Liver (tissue), 9 donors: ENCODE results near the gene MPRIP. TPM values are rescaled to one million over a fixed set of nuclear protein-coding genes. Genes with fewer than 3 reads are reported as not detected.

Experiments used
- DNase-seq: peaks from one replicate; pipeline ENCODE4 v3.0.0-alpha.2; 2017; ENCODE audit warnings: low spot score
- H3K27ac ChIP-seq, 2 donors: one replicate each; pipeline ENCODE4 v1.7.0; 2013; ENCODE audit warnings: inconsistent platforms in 2 of 2, low read length in 2 of 2, control low read depth in 1 of 2, low read depth in 1 of 2, mild to moderate bottlenecking in 1 of 2
- H3K27me3 ChIP-seq, 4 donors: one replicate each; pipeline versions ENCODE4 v1.6.1 to v1.7.0; 2013; ENCODE audit warnings: low read length in 3 of 4, inconsistent platforms in 1 of 4, mild to moderate bottlenecking in 1 of 4, moderate library complexity in 1 of 4; ENCODE audit not compliant: control insufficient read depth in 4 of 4, insufficient read depth in 4 of 4
- H3K36me3 ChIP-seq, 4 donors: one replicate each; pipeline versions ENCODE4 v1.6.1 to v1.7.0; 2013; ENCODE audit warnings: low read length in 3 of 4, mild to moderate bottlenecking in 3 of 4, low read depth in 1 of 4, moderate library complexity in 1 of 4; ENCODE audit not compliant: control insufficient read depth in 4 of 4, insufficient read depth in 3 of 4
- H3K4me1 ChIP-seq, 4 donors: one replicate each; pipeline versions ENCODE4 v1.6.1 to v1.7.0; 2013; ENCODE audit warnings: low read length in 3 of 4, mild to moderate bottlenecking in 3 of 4, moderate library complexity in 1 of 4; ENCODE audit not compliant: control insufficient read depth in 4 of 4, insufficient read depth in 4 of 4
- H3K4me3 ChIP-seq, 3 donors: one replicate each; pipeline versions ENCODE4 v1.6.1 to v1.7.0; 2013; ENCODE audit warnings: low read length in 3 of 3, control low read depth in 1 of 3, low read depth in 1 of 3, mild to moderate bottlenecking in 1 of 3
- H3K9ac ChIP-seq, 2 donors: one replicate each; pipeline ENCODE4 v1.7.0; 2013; ENCODE audit warnings: low read length in 2 of 2, mild to moderate bottlenecking in 2 of 2, moderate library complexity in 2 of 2, control low read depth in 1 of 2, low read depth in 1 of 2
- H3K9me3 ChIP-seq, 4 donors: one replicate each; pipeline versions ENCODE4 v1.6.1 to v1.7.0; 2013; ENCODE audit warnings: low read length in 3 of 4; ENCODE audit not compliant: control insufficient read depth in 4 of 4
- ATF3 ChIP-seq: IDR thresholded peaks from 2 replicates; pipeline ENCODE4 v1.6.1; 2016; ENCODE audit warnings: antibody characterized with exemption
- FOXA1 ChIP-seq: IDR thresholded peaks from 2 replicates; pipeline ENCODE4 v1.6.1; 2016; ENCODE audit warnings: antibody characterized with exemption
- FOXA2 ChIP-seq: IDR thresholded peaks from 2 replicates; pipeline ENCODE4 v1.6.1; 2016; ENCODE audit warnings: antibody characterized with exemption
- GABPA ChIP-seq, 2 donors: IDR thresholded peaks in 1 of 2; conservative IDR thresholded peaks in 1 of 2; 2 replicates each; pipeline ENCODE4 v1.6.1; 2016; ENCODE audit warnings: antibody characterized with exemption in 2 of 2, mild to moderate bottlenecking in 1 of 2, moderate library complexity in 1 of 2
- HNF4A ChIP-seq, 2 donors: conservative IDR thresholded peaks; 2 replicates each; pipeline ENCODE4 v1.6.1; 2016; ENCODE audit warnings: antibody characterized with exemption in 2 of 2, mild to moderate bottlenecking in 2 of 2
- MAX ChIP-seq: IDR thresholded peaks from 2 replicates; pipeline ENCODE4 v1.6.1; 2016; ENCODE audit warnings: antibody characterized with exemption
- RAD21 ChIP-seq, 2 donors: IDR thresholded peaks; 2 replicates each; pipeline ENCODE4 v1.6.1; 2016; ENCODE audit warnings: antibody characterized with exemption in 2 of 2, mild to moderate bottlenecking in 2 of 2
- REST ChIP-seq: IDR thresholded peaks from 2 replicates; pipeline ENCODE4 v1.6.1; 2016; ENCODE audit warnings: antibody characterized with exemption, mild to moderate bottlenecking
- RXRA ChIP-seq, 2 donors: IDR thresholded peaks; 2 replicates each; pipeline ENCODE4 v1.6.1; 2017 to 2018; ENCODE audit warnings: antibody characterized with exemption in 2 of 2, mild to moderate bottlenecking in 1 of 2
- SP1 ChIP-seq: IDR thresholded peaks from 2 replicates; pipeline ENCODE4 v1.6.1; 2018; ENCODE audit warnings: antibody characterized with exemption, mild to moderate bottlenecking
- YY1 ChIP-seq: IDR thresholded peaks from 2 replicates; pipeline ENCODE4 v1.6.1; 2016; ENCODE audit warnings: antibody characterized with exemption, mild to moderate bottlenecking
- ZBTB33 ChIP-seq: IDR thresholded peaks from 2 replicates; pipeline ENCODE4 v1.6.1; 2016; ENCODE audit warnings: antibody characterized with exemption
- WGBS: extraction: QIAGEN DNeasy Blood & Tissue Kit; methylation state at CpG from one replicate; pipeline ENCODE4 v1.1.7; 2013; 5-methylcytosine and 5-hydroxymethylcytosine counted together
- polyA plus RNA-seq, 2 donors: library from polyadenylated mRNA; stranded (reverse) in 1 of 2; unstranded in 1 of 2; fragments of 200-250 nt in 1 of 2; fragments of >200 nt in 1 of 2; fragmentation: Nextera tagmentation in 1 of 2; extraction: Ambion mirVana in 1 of 2; gene quantifications; one replicate each; pipeline versions ENCODE4 v1.2.1 to v1.2.3, GENCODE V29; 2013 to 2015
- total RNA-seq, 2 donors: library from RNA; depleted of rRNA; stranded (reverse); fragments of >200 nt; gene quantifications; one replicate each; pipeline ENCODE4 v1.2.3, GENCODE V29; 2014
- donor health status: healthy.
- donor health status: healthy.
- donor health status: healthy.
- donor health status: healthy.
- donor health status: healthy.

MPRIP gene
- total and polyA plus RNA-seq, 4 donors: 21.2 to 61.9 (median 34.7) TPM

GRCh38 chr17:17018021-17018441, 24.2 kb upstream of the MPRIP start:
- no peaks in the 10 kb centered on the region for H3K4me1 ChIP-seq
- H3K27me3 ChIP-seq: no peaks in the 10 kb centered on the region
- WGBS: 83% methylated on average over 11 of the region's 11 CpGs
- H3K36me3 ChIP-seq: no peaks in the 10 kb centered on the region
- DNase-seq: no peak
- H3K27ac ChIP-seq: no peak overlapping the region
- H3K4me3 ChIP-seq: no peak overlapping the region
- no peaks in the 10 kb centered on the region for H3K9me3 ChIP-seq
- no peak overlapping the region for H3K9ac ChIP-seq
- TF ChIP-seq FOXA2 (no peak), ATF3 (no peak), YY1 (no peak), SP1 (no peak), FOXA1 (no peak), MAX (no peak)

GRCh38 chr17:17018612-17019429, 23.4 kb upstream of the MPRIP start:
- Histone ChIP-seq H3K27me3 (no peaks in the 10 kb centered on the region), H3K27ac (no peak overlapping the region), H3K9me3 (no peaks in the 10 kb centered on the region), H3K4me1 (no peaks in the 10 kb centered on the region), H3K4me3 (no peak overlapping the region), H3K9ac (no peak overlapping the region), H3K36me3 (no peaks in the 10 kb centered on the region)
- WGBS: 88% methylated on average over 10 of the region's 10 CpGs
- no peak for TF ChIP-seq MAX
- no peak for TF ChIP-seq GABPA (IDR thresholded peaks at IDR 0.05 in 1 of 2, conservative IDR thresholded peaks at IDR 0.05 in 1 of 2)
- TF ChIP-seq ATF3: no peak
- TF ChIP-seq RXRA (IDR thresholded peaks at IDR 0.05): no peak
- no peak for TF ChIP-seq REST
- TF ChIP-seq SP1: peak; percentile 65
- no peak for TF ChIP-seq HNF4A (conservative IDR thresholded peaks at IDR 0.05)
- no peak for DNase-seq

GRCh38 chr17:17019430-17019762, 22.9 kb upstream of the MPRIP start:
- 95% methylated on average over 5 of the region's 5 CpGs for WGBS
- no peak overlapping the region for H3K27ac ChIP-seq

More at GRCh38 chr17:17019430-17019762, 22.9 kb upstream of the MPRIP start:
- no peak for DNase-seq
- H3K9me3 ChIP-seq: no peaks in the 10 kb centered on the region
- TF ChIP-seq ZBTB33 (no peak), RAD21 (IDR thresholded peaks at IDR 0.05) (no peak), MAX (no peak), RXRA (IDR thresholded peaks at IDR 0.05) (no peak), ATF3 (no peak)
- H3K27me3 ChIP-seq: no peaks in the 10 kb centered on the region
- H3K4me1 ChIP-seq: no peaks in the 10 kb centered on the region
- H3K4me3 ChIP-seq: no peak overlapping the region
- H3K36me3 ChIP-seq: no peaks in the 10 kb centered on the region
- no peak overlapping the region for H3K9ac ChIP-seq
